ENCODE data around the gene CCDC74B.
"Not testable (repeated sequence)": the region's sequence is repeated elsewhere in the genome, so short reads cannot be mapped to it uniquely, and the experiment has no call there.

- TF ChIP-seq, protein P1, sequence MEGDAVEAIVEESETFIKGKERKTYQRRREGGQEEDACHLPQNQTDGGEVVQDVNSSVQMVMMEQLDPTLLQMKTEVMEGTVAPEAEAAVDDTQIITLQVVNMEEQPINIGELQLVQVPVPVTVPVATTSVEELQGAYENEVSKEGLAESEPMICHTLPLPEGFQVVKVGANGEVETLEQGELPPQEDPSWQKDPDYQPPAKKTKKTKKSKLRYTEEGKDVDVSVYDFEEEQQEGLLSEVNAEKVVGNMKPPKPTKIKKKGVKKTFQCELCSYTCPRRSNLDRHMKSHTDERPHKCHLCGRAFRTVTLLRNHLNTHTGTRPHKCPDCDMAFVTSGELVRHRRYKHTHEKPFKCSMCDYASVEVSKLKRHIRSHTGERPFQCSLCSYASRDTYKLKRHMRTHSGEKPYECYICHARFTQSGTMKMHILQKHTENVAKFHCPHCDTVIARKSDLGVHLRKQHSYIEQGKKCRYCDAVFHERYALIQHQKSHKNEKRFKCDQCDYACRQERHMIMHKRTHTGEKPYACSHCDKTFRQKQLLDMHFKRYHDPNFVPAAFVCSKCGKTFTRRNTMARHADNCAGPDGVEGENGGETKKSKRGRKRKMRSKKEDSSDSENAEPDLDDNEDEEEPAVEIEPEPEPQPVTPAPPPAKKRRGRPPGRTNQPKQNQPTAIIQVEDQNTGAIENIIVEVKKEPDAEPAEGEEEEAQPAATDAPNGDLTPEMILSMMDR (IDR thresholded peaks at IDR 0.05), result not testable (repeated sequence)
- not testable (repeated sequence) for TF ChIP-seq POLR2AphosphoS5, POLR2A (IDR thresholded peaks at IDR 0.05)
Measured at GRCh38 chr2:130157825-130158514, 13.1 kb upstream of the CCDC74B start.
